ENCODE results near the gene FAM168A.

FAM168A gene, protein sequence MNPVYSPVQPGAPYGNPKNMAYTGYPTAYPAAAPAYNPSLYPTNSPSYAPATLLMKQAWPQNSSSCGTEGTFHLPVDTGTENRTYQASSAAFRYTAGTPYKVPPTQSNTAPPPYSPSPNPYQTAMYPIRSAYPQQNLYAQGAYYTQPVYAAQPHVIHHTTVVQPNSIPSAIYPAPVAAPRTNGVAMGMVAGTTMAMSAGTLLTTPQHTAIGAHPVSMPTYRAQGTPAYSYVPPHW

DNA sequence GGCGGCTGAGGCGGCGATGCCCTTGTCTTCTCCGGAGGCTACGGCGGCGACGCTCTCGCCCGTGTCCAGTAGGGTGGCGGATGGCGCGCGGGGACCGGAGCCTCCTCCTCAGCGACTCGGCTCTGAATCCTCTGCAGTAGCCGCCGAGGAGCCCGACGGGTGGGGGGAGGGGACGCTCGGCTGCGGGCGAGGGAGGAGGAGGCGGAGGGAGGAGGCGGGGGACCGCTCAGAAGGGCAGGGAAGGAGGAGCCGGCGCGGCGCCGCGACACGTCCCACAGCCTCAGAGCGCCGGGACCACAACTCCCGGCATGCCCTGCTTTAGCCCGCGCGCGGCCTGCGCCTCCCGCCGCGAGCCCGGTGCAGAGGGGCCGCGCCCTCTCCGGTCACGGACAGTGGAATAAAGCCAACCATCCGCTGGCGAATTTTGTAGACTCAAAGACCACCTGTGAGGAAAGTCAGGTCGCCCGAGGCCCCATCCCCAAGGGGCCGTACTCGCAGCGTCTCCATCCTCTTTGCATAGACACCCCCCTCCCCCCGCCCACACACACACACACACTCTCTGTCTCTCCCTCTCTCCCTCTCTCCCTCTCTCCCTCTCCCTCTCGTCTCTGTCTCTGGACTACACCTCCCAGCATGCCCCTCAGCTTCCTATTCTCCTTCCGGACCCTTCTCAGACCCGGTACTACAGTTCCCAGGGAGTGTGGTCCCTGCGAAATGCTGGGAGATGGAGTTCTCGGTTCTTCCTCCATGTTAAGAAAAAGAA is at the start of gene FAM168A:
FAM168A (minus strand) TSS at position 157 of the 763 bp plus-strand sequence. CDS start 129,638 bp downstream, outside the sequence.
- DNase-seq, result peak; percentile 93

DNA sequence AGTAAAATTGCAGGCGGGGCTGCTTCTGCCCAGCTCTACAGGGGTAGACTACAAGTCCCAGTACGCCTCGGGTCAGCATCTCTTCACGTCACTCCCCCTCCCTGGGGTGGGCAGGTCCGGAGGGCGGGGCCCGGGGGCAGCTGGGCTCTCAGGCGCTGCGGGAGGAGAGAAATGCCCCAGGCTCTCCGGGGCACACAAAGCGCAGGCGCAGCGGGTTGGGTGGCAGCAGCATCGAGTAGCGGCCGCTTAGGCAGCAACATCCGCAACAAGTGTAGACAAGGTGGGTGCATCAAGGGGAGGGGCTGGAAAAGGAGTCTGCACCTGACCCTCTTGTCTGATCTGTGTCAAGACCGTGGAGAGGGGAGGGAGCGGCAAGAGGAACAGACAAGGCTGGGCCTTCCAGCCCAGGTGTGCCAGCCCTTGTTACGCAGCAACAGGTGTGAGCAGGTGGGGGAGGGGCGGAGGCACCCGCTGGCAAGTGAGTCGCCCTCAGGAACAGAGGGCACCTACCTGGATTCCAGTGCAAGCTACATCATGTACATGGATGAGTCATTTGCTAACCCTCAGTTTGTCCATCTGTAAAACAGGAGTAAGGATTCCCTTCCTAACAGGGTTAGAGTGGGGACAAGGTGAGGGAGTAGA is 49.7 kb upstream of the FAM168A start:
- peak; percentile 91 for DNase-seq

DNA sequence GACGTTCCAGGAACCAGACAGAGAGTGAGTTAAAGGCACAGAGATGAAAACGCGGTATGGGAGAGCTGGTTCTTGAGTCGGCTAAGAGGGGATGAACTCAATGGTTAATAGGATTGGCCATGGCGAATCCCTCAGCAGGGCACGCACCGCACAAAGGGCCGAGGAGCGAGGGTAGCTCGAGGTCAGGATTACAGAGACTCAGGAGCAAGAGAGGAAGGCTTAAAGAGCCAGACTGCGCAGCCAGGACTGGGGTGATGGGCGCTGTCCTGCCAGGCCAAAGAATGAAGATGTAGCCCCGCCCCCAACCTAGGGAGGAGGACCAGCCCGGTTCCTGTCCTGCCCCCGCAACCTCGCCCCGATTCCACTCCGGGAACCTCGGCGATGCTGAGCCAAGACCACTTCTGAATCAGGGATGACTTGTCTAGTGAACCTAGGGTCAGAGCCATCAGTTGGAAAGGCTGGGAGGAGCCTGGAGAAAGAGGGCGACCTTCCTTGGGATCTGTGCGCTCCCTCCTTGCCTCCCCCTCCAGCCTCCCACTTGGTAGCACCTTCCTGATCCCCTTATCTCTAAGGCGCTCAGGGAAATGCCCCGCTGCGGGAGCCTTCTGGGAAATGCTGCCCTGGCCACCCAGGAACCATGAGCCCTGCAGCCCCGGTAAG is 48.2 kb upstream of the FAM168A start, which contains the start of gene PLEKHB1:
PLEKHB1 (plus strand) TSS at position 610 of the 660 bp plus-strand sequence; CDS start at position 638, 28 bp downstream.
- no peak for DNase-seq

DNA sequence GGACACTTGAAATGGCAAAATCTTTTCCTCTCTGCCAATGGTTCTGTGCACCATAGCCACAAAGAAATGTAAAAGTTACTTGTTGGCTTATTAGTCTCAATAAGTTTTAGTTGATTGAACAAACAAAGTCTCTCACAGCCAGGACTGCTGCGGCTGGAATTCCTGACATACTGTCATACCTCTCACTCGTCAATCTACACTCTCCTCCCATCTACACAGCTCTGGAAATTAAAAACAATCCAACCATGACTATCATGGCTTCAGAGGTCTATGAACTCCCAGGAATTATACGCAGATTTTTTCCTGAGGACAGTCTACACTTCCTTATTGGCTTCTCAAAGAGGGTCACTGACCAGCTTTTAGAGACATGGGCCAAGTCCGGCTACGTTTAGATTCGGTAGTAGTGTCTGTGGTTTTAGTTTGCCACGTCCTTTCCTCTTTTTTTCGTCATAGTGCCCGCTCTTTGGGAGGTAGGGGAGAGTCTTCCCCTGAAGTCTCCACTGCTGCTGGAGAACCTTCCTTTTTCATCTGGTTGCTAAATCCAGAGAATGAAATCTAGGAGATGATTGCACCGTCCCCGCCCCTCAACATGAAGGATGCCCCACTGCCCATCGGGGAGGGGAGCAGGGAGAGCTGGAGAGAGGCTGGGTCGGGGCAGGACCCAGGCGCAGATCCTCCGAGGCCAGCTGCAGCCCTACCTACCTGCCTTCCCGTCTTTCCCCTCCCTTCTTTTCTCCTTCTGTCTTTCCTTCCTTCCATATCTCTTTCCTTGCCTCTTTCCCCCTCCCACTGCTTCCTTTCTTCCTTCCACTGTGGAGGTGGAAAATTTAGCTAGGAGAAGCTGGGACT is 47.4 kb upstream of the FAM168A start:
- no peak for DNase-seq

DNA sequence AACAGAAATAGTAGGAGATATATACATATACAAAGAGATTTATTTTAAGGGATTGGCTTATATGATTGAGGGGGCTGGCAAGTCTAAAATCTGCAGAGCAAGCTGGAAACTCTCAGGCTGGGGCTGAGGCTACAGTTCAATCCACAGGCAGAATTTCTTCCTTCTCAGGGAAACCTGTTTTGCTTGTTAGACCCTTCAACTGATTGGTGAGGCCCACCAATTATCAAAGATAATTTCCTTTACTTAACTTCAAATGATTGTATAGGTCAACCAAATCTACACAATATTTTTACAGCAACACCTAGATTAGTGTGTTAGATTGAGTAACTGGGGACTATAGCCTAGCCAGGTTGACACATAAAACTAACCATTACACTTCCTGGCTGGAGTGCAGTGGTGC is 43.8 kb upstream of the FAM168A start:
- DNase-seq, result no peak

DNA sequence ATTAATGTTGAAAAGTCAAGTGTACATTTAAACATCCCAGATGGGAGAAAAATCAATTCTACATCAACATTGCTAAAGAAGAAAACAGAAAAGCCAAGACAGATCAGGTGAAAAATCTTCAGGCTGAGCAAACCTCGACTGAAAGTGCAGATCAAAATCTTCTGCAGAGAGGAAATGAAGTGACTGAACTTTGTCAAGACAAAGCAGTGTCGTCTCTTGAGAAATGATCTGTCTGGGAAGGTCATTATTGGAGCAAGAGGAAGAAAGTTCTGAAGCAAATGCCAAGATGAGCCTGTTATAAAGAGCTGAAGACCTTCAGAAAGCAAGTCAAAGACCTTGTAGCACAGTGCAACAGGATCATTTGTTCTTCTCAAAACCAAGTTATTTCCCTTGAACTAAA is 42.7 kb upstream of the FAM168A start:
- DNase-seq, result no peak

DNA sequence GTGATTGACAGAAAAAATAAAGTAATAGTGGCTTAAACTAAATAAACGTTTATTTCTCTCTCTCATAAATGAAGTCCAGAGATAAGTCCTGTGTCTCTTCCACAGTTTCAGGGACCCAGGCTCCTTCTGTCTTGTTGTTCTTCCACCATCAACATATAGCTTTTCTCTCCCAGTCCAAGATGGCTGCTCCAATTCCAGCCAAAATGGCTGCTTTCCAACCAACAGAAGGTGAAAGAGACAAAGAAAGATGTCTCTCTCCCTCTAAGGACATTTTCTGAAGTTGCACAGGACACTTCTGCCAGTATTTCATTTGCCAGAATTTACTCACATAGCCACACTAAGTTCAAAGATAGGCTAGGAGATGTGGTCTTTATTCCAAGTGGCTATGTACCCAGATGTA is 39.1 kb upstream of the FAM168A start:
- DNase-seq, result no peak

DNA sequence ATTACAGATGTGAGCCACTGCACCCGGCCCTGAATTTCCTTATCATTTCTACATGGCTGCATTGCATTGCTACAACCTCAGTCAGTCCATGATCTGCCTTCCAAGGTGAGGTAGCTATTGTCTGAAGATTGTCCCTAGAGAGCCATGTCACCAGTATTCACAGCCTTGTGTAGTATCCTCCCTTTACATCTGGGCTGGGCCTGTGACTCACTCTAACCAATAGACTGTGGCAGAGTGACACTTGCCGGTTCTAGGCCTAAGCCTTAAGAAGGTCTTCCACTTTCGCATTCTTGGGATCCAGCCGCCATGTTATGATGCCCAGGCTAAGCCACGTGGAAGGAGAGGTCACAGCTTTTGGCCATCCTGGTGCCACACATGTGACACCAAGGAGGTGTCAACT is 38.3 kb upstream of the FAM168A start:
- no peak for DNase-seq

DNA sequence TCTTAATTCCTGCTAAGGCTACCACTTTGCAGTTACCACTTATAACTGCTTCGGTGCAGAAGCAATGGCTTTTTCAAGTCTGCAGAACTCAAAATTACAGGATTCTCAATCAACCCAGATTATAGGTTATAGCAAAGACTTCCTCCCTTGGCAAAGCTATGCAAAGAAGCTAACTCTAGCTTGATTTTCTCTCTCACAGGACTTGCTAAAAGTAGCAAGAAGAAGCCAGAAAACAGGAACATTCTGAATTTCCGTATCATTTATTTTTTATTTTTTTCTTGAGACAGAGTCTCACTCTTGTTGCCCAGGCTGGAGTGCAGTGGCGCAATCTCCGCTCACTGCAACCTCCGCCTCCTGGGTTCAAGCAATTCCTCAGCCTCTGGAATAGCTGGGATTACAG is 37.8 kb upstream of the FAM168A start:
- DNase-seq, result no peak

DNA sequence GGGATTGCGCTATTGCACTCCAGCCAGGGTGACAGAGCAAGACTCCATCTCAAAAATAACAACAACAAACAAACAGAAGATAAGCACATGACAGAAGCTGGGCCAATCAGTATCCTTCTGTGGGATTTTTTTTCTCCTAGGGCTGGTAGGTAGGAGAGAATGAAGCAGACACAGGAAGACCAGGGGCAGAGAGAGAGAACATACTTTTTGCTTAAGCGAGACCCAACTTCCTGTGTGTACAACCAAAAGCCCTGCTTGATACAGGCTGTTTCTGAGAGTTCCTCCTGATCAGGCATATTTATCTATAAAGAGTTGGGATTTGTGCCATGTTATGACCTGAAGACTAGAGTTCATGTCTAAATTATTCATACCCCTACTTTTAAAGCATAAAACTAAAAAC is 36.1 kb upstream of the FAM168A start:
- DNase-seq, result no peak

DNA sequence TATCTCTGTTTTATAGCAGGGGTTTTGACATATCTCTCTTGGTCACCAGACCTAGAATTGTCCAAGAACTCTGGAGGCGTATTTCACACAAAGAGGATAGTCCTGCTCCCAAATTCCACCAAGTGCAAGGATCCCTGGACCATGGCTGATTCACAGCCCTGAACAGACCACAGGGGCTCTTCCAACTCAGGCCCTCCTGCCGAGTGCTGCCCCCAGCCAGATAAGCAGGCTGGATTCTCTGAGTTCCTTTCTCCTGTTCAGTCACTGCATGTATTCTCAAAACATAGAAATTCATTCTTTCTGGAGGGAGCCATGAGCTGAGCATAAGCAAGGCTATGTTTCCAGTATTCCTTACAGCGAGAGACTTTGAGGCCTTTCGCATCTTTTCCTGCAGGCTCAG is 35.1 kb upstream of the FAM168A start:
- DNase-seq, result no peak

DNA sequence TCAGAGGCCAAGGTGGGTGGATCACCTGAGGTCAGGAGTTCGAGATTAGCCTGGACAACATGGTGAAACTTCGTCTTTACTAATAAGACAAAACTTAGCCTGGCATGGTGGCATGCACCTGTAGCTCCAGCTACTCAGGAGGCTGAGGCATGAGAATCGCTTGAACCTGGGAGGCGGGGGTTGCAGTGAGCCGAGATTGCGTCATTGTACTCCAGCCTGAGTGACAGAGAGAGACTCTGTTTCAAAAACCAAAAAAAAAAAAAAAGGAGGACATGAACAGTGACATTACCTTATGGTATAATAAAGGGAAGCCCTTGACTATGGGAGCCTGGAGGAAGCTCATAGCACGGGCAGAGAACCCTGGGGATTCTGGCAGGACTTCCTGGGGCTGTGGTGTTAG is 32.0 kb upstream of the FAM168A start:
- no peak for DNase-seq

DNA sequence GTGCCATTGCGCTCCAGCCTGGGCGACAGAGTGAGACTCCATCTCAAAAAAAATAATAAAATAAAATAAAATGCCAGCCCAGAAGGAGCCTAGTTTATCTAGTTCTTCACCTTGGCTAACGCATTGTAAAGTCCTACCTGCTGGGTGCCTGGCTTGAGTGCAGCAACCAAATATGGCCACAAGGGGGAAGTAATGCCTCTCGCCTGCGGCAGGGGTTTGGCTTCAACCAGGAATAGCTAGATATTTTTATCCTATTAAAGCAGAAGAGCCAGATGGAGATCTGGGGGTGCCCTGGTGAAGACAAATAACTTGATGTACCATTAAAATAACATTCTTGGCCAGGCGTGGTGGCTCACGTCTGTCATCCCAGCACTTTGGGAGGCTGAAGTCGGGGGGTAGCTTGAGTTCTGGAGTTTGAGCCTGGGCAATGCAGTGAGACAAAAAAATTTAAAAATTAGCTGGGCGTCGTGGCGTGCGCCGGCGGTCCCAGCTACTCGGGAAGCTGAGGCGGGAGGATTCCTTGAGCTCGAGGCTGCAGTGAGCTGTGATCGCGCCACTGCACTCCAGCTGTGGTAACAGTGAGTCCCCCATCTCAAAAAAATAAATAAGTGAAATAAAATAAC is 27.9 kb upstream of the FAM168A start:
- DNase-seq, result peak; percentile 61

DNA sequence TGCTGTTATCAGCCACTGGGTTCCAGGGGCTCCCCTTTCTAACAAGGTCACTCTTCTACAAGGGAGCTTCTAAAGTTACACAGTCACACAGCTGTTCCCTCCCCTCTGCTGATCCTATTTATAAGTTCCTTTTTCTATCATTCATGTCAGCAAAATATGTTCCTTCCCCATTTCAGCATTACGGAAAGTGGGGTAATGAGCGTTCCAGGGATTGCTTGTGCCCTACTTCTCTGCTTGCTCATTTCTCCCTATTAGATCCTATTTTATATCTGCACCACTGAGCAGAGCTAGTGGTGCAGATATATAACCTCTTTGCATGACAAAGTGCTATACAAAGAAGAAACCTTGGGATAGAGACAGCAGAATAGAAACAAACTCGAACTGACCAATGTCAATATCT is 25.8 kb upstream of the FAM168A start:
- DNase-seq, result no peak

DNA sequence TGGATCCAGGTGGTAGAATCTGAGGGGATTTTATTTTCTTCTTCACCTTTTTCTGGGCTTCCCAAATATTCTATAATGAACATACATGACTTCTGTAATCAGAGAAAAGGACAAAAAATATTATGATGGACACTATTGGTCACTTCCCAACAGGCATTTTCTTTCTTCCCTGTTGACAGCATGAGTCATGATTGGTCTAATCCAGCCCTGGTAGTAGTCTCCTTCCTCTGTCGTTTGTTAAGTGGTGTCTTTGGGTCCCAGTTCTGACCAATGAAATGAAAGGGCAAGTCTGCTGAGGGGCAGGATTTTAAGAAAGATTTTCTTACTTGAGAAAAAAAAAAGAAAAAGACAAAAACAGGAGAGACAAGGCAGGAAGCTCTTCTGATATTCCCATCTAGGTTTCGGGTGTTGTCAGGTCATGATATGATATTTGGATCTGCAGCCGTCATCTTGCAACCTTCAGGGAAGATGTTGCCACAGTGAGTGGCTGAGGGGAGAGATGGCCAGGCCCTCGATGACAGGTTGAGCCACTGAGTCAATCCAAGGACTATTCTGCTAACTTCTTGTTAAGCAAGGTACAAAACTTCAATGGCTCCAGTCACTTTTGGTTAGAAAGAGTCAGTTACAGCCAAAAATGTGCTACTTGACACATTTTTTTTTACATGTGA is 25.1 kb upstream of the FAM168A start:
- DNase-seq, result no peak

DNA sequence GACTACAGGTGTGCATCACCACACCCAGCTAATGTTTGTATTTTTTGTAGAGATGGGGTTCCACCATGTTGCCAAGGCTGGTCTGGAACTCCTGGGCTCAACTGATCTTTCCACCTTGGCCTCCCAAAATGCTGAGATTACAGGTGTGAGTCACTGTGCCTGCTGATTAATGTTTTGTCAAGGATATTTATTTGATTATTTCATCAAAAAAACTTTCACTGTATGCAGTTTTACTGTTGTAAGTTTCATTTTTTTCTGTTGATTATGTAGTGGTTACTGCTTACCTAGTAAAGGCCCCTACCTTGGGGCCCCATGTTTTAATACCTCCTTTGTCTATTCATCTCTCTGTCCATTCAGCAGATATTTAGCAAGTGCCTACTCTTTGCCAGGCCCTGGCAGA is 16.7 kb upstream of the FAM168A start:
- DNase-seq, result no peak

DNA sequence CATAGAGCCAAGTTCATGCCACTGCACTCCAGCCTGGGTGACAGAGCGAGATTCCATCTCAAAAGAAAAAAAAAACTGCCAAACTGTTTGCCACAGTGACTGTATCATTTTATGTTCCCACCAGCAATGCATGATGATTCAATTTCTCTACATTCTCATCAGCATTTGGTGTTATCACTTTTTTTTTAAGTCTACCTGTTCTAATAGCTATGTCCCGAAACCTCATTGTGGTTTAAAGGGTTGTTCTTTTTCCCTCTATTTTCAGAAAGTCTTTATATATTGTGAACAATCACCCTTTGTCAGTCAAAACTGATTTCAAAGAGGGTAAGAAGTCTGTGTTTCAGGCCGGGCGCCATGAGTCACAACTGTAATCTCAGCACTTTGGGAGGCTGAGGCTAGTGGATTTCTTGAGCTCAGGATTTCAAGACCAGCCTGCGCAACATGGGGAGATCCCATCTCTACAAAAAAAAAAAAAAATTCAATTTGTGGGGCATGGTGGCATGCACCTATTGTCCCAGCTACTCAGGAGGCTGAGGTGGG is 14.8 kb upstream of the FAM168A start:
- DNase-seq, result no peak

DNA sequence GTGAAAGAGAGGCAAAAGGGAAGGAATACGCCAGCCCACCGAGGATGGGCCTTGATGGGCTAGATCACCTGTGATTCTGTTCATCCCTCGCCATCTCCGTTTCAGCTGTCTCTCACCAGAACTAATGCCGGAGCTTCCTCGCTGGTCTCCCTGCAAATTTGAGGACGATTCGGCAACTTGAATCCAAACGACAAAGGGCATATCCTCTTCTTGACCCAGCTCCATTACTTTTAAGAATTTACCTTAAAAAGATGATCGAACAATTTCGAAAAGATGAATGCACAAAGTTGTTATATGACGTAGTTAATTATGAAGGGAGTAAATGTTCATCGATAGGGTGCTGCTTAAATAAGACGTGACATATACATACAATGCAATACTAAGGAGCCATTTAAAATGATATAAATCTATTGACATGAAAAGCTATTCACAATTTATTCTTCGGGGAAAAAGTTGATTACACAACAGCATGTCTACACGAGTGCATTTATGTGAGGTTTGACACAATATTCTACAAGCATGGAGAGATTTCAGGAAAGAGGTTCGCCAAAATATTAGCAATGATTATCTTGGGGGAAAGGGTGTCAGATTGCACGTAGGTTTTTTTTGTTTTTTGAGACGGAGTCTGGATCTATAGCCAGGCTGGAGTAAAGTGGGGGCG is 937 bp upstream of the FAM168A start:
- DNase-seq, result no peak

DNA sequence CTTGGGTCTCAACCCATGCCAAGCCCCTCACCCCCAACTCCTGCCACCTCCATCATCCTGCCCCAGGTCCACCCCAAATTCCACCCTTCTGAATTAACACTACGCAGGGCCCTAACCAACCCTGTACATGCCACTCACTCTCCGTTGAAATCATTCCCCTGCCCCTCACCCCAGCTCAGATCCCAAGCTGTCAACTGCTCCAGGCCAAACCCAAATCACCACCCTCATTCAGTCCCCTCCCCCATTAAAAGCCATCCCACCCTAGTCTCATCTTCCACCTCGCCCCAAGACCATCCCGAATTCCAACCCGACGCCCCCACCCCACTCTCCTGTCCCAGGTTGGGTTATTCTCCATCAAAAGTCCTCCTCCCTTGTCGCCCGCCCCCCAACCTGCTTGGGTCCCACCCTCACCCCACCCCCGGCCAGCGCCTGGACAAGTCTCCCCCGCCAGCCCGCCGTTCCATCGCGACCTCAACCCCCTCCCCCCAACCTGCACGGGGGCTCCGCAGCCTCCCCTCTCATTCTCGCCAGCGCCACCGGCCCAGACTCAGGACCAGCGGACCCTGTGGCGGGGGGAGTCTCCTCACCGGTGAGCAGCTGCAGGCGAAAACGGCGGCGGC is 466 bp downstream of the FAM168A start:
- no peak for DNase-seq

DNA sequence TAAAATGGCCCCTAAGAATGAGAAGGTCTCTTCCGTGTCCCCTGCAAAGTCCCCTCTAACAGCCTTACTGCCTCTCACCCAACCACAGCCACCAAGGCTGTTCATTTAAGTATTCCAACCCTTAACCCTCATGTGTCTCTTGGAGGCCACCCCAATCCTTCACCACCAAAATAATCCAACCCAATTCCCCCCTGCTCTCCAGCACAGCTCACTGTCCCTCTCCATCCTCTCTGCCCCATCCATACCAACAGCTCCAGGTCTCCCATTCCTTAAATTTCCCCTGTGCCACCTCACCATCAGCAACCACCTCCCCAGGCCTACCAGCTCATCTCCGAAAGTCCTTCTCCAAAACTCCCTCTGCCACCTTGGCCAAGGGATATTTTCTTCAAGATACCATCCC is 1.4 kb downstream of the FAM168A start:
- DNase-seq, result no peak
